ENCODE measurements around the gene IFT27.

DNA sequence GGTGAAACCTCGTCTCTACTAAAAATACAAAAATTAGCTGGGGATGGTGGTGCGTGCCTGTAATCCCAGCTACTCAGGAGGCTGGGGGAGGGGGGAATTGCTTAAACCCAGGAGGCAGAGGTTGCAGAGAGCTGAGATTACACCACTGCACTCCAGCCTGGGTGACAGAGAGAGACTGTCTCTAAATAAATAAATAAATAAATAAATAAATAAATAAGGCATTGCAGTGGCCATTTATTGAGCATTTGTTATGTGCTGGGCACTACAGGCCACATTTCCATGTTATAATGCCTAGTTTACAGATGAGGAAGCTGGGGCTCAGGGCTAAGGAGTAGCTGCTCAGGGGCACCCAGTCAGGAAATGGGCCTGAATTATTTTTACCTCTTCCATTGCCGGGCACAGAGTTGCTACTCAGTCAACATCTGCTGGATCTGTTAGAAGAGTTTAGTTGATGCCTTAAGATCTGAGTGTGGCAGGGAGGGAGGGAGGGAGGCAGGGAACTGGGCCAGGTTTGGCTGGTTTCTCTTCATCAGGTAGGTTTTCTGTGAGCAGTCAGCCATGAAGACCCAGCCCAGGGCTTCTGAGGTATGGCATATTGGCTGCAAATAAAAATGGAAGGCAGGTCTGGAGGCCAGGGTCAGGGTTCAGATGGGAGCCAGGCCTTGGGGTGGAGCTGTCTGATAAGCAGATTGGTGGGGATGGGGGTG, 35.3 kb upstream of the IFT27 start:
- TF ChIP-seq POLR2AphosphoS5 (IDR thresholded peaks at IDR 0.05; ENCODE audit: low read depth, low read length) (no peak), TAF1 (IDR thresholded peaks at IDR 0.05; ENCODE audit: borderline replicate concordance, insufficient read depth, low read length) (no peak)
